Measurements from ENCODE around the gene MAPKAPK5.

The MAPKAPK5 gene

GRCh38 chr12:111904446-111904975 lies 62.5 kb downstream of the MAPKAPK5 start:
- H3K9me2 ChIP-seq (replicated peaks; ENCODE audit: low read depth, low read length), result no peaks in the 10 kb centered on the region
- no peaks in the 10 kb centered on the region for H3K36me3 ChIP-seq (ENCODE audit: insufficient read depth, low read length)
- no peak overlapping the region for H3K9ac ChIP-seq (ENCODE audit: low read depth, low read length, poor library complexity, severe bottlenecking)
- no peak overlapping the region for H2AFZ ChIP-seq (ENCODE audit: low read length)
- H3K79me2 ChIP-seq (ENCODE audit: insufficient read depth, low read length), result no peaks in the 10 kb centered on the region
- no peaks in the 10 kb centered on the region for H3K27me3 ChIP-seq (ENCODE audit: insufficient read depth, low read length, poor library complexity, severe bottlenecking)
- no peaks in the 10 kb centered on the region for H3K4me1 ChIP-seq (ENCODE audit: insufficient read depth, low read length, poor library complexity, severe bottlenecking)
- H3K4me3 ChIP-seq (ENCODE audit: low read length, poor library complexity, severe bottlenecking), result no peak overlapping the region
- H3F3A ChIP-seq (ENCODE audit: low read depth), result no peaks in the 10 kb centered on the region
- TF ChIP-seq, protein P1, sequence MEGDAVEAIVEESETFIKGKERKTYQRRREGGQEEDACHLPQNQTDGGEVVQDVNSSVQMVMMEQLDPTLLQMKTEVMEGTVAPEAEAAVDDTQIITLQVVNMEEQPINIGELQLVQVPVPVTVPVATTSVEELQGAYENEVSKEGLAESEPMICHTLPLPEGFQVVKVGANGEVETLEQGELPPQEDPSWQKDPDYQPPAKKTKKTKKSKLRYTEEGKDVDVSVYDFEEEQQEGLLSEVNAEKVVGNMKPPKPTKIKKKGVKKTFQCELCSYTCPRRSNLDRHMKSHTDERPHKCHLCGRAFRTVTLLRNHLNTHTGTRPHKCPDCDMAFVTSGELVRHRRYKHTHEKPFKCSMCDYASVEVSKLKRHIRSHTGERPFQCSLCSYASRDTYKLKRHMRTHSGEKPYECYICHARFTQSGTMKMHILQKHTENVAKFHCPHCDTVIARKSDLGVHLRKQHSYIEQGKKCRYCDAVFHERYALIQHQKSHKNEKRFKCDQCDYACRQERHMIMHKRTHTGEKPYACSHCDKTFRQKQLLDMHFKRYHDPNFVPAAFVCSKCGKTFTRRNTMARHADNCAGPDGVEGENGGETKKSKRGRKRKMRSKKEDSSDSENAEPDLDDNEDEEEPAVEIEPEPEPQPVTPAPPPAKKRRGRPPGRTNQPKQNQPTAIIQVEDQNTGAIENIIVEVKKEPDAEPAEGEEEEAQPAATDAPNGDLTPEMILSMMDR (conservative IDR thresholded peaks at IDR 0.05; ENCODE audit: low read length), result no peak; the same call in 1 of the 2 replicates
- no peak for TF ChIP-seq EZH2phosphoT487 (IDR thresholded peaks at IDR 0.05; ENCODE audit: borderline replicate concordance)
- no peaks in the 10 kb centered on the region for H3K9me3 ChIP-seq (ENCODE audit: insufficient read depth, low read depth, low read length)
- H4K20me1 ChIP-seq (ENCODE audit: insufficient read depth, low read length, poor library complexity, severe bottlenecking), result no peaks in the 10 kb centered on the region
- H3K4me2 ChIP-seq (ENCODE audit: low read depth, low read length, poor library complexity, severe bottlenecking), result no peak overlapping the region

DNA sequence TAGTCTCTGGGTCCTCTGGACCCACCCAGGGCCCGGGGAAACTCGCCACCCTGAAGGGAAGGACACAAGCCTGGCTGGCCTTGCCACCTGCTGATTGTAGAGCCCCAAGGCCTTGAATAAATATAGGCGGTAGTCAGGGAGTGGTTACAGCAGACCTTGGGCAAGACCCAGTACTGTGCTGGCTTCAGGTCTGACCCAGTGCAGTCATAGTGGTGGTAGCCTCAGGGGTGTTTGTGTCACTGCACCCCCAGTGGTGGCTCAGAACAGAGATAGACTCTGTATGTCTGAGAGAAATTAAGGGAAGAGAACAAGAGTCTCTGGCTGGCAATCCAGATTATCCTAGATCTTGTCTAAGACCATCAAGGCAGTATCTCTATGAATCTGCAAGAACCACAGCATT lies 63.5 kb downstream of the MAPKAPK5 start:
- Histone ChIP-seq H3K4me3 (ENCODE audit: low read length, poor library complexity, severe bottlenecking) (no peak overlapping the region), H3K4me1 (ENCODE audit: insufficient read depth, low read length, poor library complexity, severe bottlenecking) (no peaks in the 10 kb centered on the region), H3F3A (ENCODE audit: low read depth) (no peaks in the 10 kb centered on the region), H3K27me3 (ENCODE audit: insufficient read depth, low read length, poor library complexity, severe bottlenecking) (no peaks in the 10 kb centered on the region), H4K20me1 (ENCODE audit: insufficient read depth, low read length, poor library complexity, severe bottlenecking) (no peaks in the 10 kb centered on the region), H2AFZ (ENCODE audit: low read length) (no peak overlapping the region), H3K79me2 (ENCODE audit: insufficient read depth, low read length) (no peaks in the 10 kb centered on the region), H3K9me2 (replicated peaks; ENCODE audit: low read depth, low read length) (no peaks in the 10 kb centered on the region), H3K36me3 (ENCODE audit: insufficient read depth, low read length) (no peaks in the 10 kb centered on the region), H3K9me3 (ENCODE audit: insufficient read depth, low read depth, low read length) (no peaks in the 10 kb centered on the region), H3K4me2 (ENCODE audit: low read depth, low read length, poor library complexity, severe bottlenecking) (no peak overlapping the region), H3K9ac (ENCODE audit: low read depth, low read length, poor library complexity, severe bottlenecking) (no peak overlapping the region)
- TF ChIP-seq EZH2phosphoT487 (IDR thresholded peaks at IDR 0.05; ENCODE audit: borderline replicate concordance), result no peak
- TF ChIP-seq, protein P1 (conservative IDR thresholded peaks at IDR 0.05; ENCODE audit: low read length), result no peak

DNA sequence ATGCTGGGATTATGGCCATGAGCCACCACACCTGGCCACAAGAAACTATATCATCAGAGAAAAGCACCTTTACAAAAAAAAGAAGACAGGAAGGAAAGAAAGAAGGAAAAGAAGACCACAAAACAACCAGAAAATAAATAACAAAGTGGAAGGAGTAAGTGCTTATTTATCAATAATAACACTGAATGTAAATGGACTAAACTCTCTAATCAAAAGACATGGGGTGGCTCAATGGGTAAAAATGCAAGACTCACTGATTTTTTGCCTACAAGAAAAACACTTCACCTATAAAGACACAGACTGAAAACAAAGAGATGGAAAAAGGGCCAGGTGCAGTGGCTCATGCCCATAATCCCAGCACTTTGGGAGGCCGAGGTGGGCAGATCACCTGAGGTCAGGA lies 65.7 kb downstream of the MAPKAPK5 start:
- no peak for TF ChIP-seq EZH2phosphoT487 (IDR thresholded peaks at IDR 0.05; ENCODE audit: borderline replicate concordance)
- TF ChIP-seq, protein P1 (conservative IDR thresholded peaks at IDR 0.05; ENCODE audit: low read length), result no peak
- Histone ChIP-seq H3K36me3 (ENCODE audit: insufficient read depth, low read length) (no peaks in the 10 kb centered on the region), H2AFZ (ENCODE audit: low read length) (no peak overlapping the region)

More for the DNA sequence above, 65.7 kb downstream of the MAPKAPK5 start:
- no peak overlapping the region for H3K4me3 ChIP-seq (ENCODE audit: low read length, poor library complexity, severe bottlenecking)
- H3K9me2 ChIP-seq (replicated peaks; ENCODE audit: low read depth, low read length), result no peaks in the 10 kb centered on the region
- no peak overlapping the region for H3K9ac ChIP-seq (ENCODE audit: low read depth, low read length, poor library complexity, severe bottlenecking)
- H4K20me1 ChIP-seq (ENCODE audit: insufficient read depth, low read length, poor library complexity, severe bottlenecking), result no peaks in the 10 kb centered on the region
- no peaks in the 10 kb centered on the region for H3K4me1 ChIP-seq (ENCODE audit: insufficient read depth, low read length, poor library complexity, severe bottlenecking)
- no peak overlapping the region for H3K4me2 ChIP-seq (ENCODE audit: low read depth, low read length, poor library complexity, severe bottlenecking)
- no peaks in the 10 kb centered on the region for H3K79me2 ChIP-seq (ENCODE audit: insufficient read depth, low read length)
- H3K27me3 ChIP-seq (ENCODE audit: insufficient read depth, low read length, poor library complexity, severe bottlenecking), result no peaks in the 10 kb centered on the region
- H3K9me3 ChIP-seq (ENCODE audit: insufficient read depth, low read depth, low read length), result no peaks in the 10 kb centered on the region
- no peaks in the 10 kb centered on the region for H3F3A ChIP-seq (ENCODE audit: low read depth)

Data from Loucy (cell line).